NB4 (cell line): Measurements from ENCODE around the gene CD79A.

Experiments used
- MYC ChIP-seq: IDR thresholded peaks from 2 replicates; pipeline ENCODE4 v1.6.1; 2011; ENCODE audit warnings: low read depth, low read length
- POLR2A ChIP-seq: IDR thresholded peaks from 2 replicates; pipeline ENCODE4 v1.6.1; 2011; ENCODE audit warnings: mild to moderate bottlenecking; ENCODE audit not compliant: insufficient read length; ENCODE audit errors: extremely low read depth
- TF ChIP-seq, protein P1 (sequence below): IDR thresholded peaks from one replicate; pipeline ENCODE4 v1.5.1; 2012; ENCODE audit warnings: low read depth, low read length
- TF ChIP-seq, protein P2 (sequence below): IDR thresholded peaks from 2 replicates; pipeline ENCODE4 v1.6.1; 2011; ENCODE audit warnings: low read depth, low read length

DNA sequence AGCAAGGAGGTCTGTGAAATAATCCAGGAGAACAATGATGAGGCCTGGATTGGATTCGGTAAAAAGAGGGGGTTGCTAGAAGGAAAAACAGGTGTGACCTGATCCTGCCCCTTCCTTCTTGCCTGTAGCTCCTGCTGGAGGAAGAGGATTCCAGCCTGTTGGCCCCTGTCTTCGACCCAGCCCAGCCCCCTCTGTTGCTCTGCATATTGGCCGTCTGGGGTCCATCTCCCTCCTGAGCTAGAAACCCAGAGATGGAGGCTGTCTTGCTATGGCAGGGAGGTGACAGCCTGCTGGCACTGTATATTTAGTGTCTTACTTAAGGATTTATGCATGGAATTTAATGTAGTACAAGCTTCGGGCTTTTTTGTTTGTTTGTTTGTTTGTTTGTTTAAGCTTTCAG lies 25.6 kb upstream of the CD79A start:
- TF ChIP-seq, protein P1, sequence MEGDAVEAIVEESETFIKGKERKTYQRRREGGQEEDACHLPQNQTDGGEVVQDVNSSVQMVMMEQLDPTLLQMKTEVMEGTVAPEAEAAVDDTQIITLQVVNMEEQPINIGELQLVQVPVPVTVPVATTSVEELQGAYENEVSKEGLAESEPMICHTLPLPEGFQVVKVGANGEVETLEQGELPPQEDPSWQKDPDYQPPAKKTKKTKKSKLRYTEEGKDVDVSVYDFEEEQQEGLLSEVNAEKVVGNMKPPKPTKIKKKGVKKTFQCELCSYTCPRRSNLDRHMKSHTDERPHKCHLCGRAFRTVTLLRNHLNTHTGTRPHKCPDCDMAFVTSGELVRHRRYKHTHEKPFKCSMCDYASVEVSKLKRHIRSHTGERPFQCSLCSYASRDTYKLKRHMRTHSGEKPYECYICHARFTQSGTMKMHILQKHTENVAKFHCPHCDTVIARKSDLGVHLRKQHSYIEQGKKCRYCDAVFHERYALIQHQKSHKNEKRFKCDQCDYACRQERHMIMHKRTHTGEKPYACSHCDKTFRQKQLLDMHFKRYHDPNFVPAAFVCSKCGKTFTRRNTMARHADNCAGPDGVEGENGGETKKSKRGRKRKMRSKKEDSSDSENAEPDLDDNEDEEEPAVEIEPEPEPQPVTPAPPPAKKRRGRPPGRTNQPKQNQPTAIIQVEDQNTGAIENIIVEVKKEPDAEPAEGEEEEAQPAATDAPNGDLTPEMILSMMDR, result no peak
- TF ChIP-seq POLR2A, result no peak
- TF ChIP-seq, protein P2, sequence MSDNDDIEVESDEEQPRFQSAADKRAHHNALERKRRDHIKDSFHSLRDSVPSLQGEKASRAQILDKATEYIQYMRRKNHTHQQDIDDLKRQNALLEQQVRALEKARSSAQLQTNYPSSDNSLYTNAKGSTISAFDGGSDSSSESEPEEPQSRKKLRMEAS, result no peak
- TF ChIP-seq MYC, result no peak
